Stimulated activated CD8-positive, alpha-beta memory T cell treated with anti-CD3 and anti-CD28 coated beads, Interleukin-15, amount 100 ng/mL, for 4 hours (primary cell): ENCODE data around the gene GLMN.
"Not testable (repeated sequence)": the region's sequence is repeated elsewhere in the genome, so short reads cannot be mapped to it uniquely, and the experiment has no call there.

Source experiments
- DNase-seq, 2 donors: peaks; one replicate each; pipeline ENCODE4 v3.0.0-alpha.2; 2020; ENCODE audit warnings: low read depth in 2 of 2

GLMN gene

GRCh38 chr1:92299477-92300150 is 827 bp upstream of the GLMN start:
- DNase-seq: no peak

DNA sequence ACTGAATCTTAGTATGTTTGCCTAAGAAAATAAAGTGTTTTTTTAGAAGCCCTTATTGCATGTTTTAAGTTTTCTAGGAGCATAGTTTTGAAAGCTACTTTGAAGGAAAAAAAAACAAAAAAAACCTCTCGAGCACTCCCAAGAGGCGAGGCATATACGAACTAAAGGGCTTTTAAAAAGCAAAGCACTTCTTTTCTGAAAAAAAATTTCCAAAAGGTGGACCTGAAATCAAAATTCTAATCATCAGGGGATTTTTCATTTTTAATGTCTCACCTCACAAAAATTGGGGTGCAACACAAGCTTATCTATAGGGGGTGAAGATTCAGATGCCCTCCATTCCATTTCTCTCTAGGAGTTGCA is 594 bp downstream of the GLMN start:
- no peak for DNase-seq

DNA sequence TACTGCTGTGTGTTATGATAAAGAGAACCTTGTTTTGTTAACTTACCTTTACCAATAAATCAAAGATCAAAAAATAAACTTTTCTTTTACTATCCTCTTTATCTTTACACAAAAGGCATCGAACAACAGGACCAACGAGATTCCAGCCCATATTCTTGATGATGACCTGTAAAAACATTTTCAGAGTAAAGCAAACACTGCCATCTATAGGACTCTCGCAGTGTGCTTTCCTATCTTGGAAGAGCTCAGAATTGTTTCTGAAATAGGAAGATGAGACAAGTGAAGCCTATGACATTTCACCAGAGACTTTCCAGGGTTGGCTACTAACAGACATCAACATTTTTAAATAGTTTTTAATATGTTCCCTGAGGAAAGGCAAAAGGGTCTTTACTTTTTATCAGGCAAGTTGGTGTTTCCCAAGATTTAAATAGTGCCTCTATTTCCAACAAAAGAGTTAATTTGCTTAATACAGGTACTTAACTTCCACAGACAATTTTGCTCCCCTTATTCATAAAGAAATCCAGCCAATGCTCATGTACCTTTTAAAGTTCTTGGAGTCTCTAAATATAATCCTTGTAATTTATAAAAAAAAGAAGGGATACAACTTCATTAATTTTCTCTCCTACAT is 7.3 kb downstream of the GLMN start:
- no peak for DNase-seq

DNA sequence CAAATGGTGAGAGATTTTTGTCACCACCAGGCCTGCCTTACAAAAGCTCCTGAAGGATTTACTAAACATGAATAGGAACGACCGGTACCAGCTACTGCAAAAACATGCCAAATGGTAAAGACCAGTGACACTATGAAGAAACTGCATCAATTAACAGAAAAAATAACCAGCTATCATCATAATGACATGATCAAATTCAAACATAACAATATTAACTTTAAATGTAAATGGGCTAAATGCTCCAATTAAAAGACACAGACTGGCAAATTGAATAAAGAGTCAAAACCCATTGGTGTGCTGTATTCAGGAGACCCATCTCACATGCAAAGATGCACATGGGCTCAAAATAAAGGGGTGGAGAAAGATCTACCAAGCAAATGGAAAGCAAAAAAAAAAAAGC is 17.4 kb downstream of the GLMN start:
- DNase-seq: not testable (repeated sequence)

DNA sequence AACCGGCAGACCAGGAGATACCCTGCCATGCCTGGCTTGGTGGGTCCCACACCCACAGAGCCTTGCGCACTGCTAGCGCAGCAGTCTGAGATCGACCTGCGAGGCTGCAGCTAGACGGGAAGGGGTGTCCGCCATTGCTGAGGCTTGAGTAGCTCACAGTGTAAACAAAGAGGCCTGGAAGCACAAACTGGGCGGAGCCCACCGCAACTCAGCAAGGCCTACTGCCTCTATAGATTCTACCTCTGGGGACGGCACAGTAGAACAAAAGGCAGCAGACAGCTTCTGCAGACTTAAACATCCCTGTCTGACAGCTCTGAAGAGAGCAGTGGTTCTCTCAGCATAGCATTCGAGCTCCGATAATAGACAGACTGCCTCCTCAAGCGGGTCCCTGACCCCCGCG is 19.0 kb downstream of the GLMN start:
- not testable (repeated sequence) for DNase-seq

GRCh38 chr1:92277105-92277723 is 21.6 kb downstream of the GLMN start:
- no peak for DNase-seq

GRCh38 chr1:92276082-92276481 is 22.7 kb downstream of the GLMN start:
- DNase-seq: no peak

DNA sequence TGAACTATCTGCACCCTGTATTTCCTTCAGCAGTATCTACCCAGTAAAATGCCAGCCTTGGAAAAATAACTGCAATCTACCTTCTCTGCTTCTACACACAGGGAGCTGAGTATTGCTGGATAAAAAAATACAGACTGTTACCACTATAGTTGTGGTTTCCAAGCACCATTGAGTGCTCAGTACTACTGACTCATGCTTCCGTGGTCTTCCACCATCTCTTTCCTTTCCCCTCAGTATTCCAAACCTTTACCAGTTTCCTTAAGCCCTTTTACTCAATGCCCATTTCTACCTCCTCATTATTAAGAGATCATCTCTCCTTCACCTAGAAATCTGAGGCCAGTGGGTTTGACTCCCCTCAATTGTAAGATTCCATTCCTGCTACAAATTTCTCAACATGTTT is 23.8 kb downstream of the GLMN start:
- no peak for DNase-seq

- DNase-seq: no peak
Measured at GRCh38 chr1:92273039-92273438, 25.7 kb downstream of the GLMN start.

- no peak for DNase-seq
Measured at GRCh38 chr1:92262516-92262915, 36.3 kb downstream of the GLMN start.

DNA sequence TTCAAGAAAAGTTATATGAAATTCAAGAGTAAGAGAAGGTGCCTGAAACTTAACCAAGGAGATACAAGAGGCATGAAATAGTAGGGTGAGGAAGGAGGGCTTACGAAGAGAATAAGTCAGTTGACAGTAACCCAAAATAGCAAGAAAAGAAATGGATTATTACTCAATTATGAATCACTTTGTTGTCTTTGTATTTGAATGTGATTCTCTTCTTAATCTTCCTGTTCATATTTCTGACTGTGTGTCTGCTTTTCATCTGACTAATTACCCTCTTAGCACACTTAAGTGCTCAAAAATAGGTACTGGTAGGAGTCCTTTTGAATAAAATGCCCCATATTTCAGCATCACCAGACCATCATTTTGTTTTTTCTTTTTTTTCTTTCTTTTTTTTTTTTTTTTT is 39.4 kb downstream of the GLMN start:
- DNase-seq: no peak

- DNase-seq: not testable (repeated sequence)
Measured at GRCh38 chr1:92254714-92255113, 44.1 kb downstream of the GLMN start.

- no peak for DNase-seq
Measured at GRCh38 chr1:92244376-92244775, 54.4 kb downstream of the GLMN start.

DNA sequence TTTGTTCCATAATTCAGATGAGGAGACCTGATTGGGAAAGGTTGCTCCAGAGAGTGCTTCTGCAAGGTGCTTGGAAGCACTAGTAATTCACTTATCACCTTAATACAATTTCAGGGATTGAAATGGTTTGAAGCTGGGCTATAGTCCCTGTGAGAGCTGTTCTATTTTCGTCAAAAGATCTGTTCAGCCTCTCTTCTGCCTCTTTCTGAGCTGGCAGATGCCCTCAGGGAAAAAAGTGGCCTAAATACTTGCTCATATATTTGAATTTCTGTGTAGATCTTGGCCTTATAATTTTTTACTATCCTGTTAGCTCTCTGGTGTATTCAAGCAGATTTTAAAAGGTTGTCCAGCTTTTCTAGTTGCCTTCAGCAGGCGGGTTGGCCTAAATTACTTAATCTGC is 58.8 kb downstream of the GLMN start:
- no peak for DNase-seq

DNA sequence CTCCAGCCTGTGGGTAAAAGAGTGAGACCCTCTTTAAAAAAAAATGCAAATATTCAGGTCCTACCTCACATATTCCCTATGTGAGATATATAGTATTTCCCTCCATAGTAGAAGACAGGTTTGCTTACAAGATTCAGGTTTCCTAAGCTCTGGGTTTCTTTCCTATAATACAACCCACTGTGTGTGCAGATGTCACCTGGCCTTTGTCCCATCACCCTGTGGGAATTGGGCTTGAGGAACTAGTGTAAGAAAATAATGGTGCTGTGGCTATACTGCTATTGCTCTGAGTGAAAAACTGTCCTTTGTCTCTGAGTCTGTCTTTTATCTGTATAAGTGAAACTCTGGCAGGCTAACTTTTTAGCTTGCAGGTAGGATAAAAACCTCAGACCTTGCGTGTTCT is 68.1 kb downstream of the GLMN start:
- DNase-seq: no peak

DNA sequence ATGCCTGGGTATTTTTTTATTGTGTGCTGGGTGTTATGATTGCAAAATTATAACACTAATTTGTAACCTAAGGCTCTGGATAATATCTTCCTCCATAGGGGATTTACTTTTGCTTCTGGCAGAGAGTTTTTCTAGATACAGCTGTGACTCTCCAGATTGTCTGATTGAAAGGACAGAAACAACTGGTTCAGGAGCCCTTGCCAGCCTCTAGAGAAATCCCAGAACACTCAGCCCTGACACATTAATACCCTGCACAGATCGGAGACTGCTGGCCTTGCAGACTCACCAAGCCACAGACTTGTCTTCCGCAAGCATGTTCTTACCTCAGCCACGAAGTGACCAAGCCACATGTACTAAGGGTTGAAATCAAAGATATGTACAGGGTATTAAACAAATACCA is 70.4 kb downstream of the GLMN start:
- DNase-seq: no peak

- no peak for DNase-seq
Measured at GRCh38 chr1:92219028-92219427, 79.8 kb downstream of the GLMN start.

GRCh38 chr1:92218559-92218958 is 80.2 kb downstream of the GLMN start:
- no peak for DNase-seq

DNA sequence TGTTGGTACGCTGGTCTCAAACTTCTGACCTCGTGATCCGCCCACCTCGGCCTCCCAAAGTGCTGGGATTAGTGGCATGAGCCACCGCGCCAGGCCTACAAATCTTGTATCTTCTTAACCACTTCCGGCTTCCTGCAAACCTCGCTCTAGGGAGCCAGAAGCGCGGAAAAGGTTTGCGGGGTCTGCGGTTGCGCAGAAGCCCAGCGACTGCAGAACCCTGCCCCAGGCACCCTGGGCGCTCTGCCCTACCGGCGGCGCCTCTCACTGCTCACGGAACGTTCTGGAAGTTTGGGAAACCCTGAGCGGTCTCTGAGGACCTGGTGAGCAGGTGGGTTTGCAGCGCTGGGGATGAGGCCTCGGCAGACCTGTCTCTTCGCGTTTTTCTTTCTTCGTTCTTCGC is 81.1 kb downstream of the GLMN start, which contains the start of gene C1orf146:
Gene C1orf146 (plus strand): TSS at position 195 of the 400 bp plus-strand sequence. CDS start 13,506 bp downstream, outside the sequence.
- no peak for DNase-seq

GRCh38 chr1:92211166-92211565 is 87.6 kb downstream of the GLMN start:
- DNase-seq: no peak

GRCh38 chr1:92210701-92211100 is 88.1 kb downstream of the GLMN start:
- no peak for DNase-seq

GRCh38 chr1:92203105-92203504 is 95.7 kb downstream of the GLMN start:
- no peak for DNase-seq

DNA sequence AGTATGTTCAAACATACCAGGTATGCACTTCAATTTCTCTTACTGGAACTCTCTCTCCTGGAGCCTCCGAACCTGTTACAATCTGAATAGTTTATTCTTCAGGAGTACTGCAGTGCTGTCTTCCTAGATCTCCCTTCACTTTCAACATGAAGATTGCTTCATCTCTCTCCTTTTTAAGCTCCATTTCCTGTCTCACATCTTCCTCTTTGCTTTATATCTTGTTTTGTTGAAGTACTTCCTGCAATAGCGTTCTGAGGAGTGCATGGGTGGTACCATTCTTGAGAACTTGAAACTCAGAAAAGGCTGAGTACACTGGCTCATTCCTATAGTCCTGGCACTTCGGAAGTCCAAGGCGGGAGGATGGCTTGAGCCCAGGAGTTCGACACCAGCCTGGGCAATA is 96.8 kb downstream of the GLMN start:
- DNase-seq: no peak
